GM19193 (cell line): ENCODE data around the gene UNC13D.

Experiments
- POLR2A ChIP-seq: IDR thresholded peaks from 4 replicates; pipeline ENCODE4 v1.6.1; 2011; ENCODE audit not compliant: insufficient read depth, insufficient read length; ENCODE audit errors: extremely low read depth

The UNC13D gene

DNA sequence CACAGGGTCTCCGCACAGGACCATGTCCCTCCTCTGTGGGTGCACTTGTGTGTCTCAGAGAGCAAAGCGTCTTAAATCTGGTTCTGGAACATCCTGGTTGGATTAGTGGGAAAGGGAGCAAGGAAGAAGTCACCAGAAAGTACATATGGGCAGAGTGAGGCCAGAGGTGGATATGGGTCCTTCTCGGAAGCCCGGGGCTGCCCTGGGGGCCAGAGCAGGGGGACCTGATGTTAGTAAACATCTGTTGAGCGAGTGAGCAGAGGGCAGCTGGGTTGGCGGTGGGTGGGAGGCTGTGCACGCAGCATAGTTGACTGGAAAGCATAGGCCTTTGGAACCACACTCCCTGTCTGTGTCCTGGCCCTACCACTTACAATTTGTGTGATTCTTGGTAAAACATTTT is 22.7 kb downstream of the UNC13D start:
- no peak for TF ChIP-seq POLR2A

DNA sequence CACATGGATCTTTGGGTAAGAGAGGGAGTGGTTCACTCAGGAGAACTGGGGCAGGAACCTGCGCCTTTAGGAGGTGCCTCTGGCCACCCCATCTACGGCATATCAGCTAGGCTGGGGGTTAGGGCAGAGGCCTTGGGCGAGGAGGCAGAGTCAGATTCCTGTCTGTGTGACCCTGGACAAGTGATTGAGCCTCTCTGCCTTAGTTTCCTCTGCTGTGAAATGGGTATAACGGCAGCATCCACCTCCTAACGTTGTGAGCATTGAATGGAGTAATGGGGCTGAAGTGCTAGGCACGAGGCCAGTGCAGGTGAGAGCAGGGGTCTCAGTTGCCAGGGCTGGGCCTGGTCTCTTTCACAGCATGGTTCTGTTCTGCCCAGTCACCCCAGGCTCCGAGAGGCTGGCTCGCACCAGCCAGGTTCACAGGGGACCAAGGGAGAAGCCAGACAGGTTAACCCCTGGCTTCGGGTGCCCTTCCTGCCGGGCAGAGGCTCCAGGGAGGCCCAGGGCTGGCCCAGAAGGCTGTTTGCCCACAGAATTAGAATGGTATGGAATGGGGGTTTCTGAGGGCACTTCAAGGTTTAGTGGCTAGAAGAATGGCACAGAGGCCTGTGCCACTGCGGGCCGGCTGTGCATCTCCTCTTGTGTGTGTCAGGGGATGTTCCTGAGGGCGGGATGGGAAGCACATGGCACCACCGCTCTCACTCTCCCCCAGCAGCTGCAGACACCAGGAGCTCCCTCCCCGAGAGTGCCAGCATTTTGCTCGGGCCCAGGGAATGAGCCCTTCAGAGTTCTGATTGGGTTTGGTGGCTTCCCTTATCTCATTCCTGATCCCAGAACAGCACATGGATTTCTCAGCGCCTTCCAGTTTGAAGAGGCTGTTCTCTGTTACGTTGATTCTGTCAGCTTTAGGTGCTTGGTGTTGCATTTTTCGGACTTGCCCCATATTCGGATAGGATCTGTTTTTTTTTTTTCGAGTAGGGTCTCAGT is 23.8 kb downstream of the UNC13D start:
- no peak for TF ChIP-seq POLR2A

DNA sequence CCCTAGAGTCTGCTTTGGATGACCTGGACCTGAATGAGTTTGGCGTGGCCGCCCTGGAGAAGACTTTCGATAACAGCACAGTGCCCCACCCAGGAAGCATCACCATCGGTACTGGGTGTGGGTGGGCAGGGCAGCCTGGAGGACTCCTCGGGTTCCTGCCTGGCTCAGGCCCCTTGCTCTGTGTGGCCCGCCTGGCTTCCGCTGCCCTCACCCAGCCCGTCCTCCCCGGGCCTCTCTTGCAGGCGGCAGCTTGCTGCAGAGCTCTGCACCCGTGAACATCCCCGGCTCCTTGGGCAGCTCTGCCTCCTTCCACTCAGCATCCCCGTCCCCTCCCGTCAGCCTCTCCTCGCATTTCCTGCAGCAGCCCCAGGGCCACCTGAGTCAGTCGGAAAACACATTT is 24.5 kb downstream of the UNC13D start:
- TF ChIP-seq POLR2A, result no peak

DNA sequence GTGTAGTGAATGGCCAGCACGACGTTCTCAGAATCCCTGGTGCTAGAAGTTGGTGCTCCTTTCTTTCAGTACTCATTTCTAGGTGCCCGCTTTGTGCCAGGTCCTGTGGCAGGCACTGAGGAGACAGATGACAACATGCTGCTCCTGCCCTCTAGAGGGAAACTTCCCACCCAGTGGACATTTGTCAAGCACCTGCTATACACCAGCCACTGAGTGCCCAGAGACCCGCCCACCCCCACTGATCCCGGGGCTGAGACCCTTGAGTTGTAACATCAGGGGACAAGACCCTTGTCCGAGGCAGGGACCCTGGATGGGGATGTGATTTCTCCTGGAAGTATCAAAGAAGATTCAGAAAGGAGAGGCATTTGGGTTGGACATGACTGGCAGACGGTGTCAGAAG is 25.1 kb downstream of the UNC13D start:
- no peak for TF ChIP-seq POLR2A

DNA sequence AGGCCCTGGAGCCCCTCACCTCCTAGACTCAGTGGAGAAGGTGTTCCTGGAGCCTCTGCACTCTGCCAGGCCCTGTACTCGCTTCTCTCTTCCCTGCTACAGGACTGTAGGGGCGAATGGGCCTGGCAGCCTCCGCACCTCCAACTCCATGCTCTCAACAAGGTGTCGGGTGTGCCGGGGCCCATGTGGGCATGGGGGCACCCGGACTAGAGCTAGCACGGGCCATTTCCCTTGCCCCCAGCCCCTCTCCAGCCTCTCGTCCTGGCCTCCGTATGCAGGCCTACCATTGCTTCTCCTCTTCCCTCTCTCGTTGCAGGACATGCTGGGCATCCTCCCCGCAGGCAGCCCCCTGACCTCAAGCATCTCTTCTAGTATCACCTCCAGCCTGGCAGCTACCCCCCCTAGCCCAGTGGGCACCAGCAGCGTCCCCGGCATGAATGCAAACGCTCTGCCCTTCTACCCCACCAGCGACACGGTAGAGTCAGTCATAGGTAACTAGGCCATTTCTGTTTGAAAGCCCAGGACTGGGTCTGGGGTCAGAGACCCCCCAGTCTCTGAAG is 25.8 kb downstream of the UNC13D start:
- TF ChIP-seq POLR2A, result no peak

DNA sequence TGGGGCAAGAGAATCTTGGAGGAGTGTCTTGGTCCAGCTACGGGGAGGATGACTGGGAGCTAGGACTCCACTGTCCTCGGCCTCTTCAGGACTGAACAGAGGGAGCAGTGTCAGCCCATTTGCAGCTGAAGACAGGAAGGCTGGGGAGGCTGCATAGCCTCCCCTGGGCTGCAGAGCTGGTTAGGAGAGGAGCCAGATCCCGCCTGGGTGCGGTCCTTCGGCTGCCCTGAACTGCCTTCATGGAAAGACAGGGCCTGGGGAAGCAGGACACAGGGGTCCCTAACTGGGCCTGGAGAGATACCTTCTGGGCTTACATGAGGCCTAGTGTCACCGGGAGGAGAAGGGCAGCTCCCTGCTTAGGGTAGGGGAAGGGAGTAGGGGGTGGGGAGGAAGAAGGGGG is 26.6 kb downstream of the UNC13D start:
- no peak for TF ChIP-seq POLR2A

DNA sequence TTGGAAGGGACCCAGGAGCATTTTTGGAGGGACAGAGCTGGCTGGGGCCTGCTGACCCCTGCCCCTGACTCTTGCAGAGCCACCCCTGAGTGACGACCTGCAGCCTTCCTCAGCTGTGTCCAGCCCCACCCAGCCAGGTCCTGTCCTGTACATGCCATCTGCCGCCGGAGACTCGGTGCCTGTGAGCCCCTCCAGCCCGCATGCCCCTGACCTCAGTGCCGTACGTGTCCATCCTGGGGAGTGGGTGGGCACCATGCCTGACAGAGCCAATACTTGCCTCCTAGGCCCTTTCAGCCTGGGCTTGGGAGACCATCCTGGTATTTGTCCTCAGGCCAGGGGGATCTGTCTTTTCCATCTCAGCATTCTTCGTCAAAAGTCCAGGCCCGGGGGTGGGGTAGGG is 27.5 kb downstream of the UNC13D start:
- no peak for TF ChIP-seq POLR2A

DNA sequence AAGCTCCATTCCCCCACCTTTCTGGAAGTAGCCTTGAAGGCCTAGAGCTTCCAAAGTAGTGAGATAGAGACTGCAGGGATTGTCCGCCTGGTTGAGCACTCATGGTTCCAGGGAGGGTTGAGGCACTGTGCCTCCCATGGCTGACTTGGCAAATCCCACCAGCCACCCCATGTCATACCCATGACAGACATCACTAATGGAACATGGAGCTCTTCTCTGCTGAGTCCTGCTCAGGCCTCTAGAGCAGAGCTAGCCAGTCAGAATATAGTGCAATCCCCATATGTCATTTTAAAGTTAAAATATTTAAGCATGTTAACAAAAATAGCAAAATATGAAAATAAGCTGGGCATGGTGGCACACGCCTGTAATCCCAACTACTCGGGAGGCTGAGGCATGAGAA is 28.8 kb downstream of the UNC13D start:
- no peak for TF ChIP-seq POLR2A

DNA sequence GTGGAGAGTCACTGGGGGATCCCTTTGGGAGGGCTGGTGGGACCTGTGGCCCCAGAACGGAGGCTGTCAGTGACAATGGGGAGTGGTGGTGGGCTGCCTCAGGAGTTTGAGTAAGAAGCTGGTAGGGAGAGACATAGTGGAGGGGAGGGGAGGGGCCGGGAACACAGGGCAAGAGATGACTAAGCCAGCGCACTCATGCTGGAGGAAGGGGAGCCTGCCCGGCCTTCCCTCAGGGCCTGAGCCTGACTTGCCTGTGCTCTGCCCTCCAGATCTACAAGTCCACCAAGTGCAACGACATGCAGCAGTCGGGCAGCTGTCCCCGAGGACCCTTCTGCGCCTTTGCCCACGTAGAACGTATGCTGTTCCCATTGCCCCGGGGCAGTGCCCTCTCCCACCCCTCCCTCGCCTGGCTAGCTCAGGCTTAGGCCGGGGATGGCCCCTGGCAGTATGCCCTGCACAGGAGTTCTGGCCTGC is 29.3 kb downstream of the UNC13D start:
- TF ChIP-seq POLR2A, result peak; percentile 28

DNA sequence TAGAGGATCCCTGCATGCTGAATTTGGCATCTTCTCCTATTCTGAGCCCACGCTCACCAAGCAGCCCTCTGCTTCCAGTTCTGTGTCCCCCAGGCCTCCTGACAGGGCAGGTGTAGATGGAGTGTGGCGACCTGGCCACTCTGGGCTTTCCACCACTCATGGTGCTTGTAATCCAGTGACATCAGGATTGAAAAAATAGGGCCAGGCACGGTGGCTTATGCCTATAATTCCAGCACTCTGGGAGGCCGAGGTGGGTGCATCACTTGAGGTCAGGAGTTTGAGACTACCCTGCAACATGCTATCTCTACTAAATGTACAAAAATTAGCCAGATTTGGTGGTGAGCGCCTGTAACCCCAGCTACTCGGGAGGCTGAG is 30.2 kb downstream of the UNC13D start:
- no peak for TF ChIP-seq POLR2A

DNA sequence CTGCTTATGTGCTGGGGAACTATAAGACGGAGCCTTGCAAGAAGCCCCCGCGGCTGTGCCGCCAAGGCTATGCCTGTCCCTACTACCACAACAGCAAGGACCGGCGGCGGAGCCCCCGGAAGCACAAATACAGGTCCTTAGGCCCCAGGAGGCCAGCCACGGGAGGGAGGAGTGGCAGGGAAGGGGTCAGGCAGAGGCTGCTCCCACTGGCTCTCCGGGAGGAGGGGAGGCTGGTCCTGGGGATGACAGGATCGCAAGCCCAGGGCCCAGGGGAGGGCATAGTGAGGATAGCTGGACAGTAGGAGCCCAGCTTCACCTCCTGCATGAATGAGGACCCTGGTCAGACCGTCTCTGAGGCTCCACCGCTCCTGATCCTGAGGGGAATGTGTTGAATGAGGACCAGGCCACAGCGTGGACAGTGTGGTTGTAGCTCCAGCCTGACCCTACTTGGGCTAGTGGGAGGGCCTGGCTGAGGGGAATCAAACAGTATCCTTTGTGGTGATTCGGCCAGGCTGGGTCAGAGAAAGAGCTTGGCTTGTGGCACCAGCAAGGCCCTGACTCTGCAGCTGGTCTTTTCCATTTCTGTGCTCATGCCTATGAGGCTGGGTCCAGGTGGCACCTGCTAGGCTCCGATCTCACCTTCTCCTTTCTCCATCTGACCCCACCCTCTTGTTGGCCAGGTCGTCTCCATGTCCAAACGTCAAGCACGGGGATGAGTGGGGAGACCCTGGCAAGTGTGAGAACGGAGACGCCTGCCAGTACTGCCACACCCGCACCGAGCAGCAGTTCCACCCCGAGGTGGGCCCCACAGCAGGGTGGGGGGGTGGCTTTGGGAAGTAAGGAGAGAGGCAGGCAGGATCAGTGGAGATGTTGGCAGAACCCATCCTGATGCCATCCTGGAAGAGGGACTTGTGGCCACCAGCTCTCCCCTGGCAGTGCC is 30.9 kb downstream of the UNC13D start:
- TF ChIP-seq POLR2A, result no peak

DNA sequence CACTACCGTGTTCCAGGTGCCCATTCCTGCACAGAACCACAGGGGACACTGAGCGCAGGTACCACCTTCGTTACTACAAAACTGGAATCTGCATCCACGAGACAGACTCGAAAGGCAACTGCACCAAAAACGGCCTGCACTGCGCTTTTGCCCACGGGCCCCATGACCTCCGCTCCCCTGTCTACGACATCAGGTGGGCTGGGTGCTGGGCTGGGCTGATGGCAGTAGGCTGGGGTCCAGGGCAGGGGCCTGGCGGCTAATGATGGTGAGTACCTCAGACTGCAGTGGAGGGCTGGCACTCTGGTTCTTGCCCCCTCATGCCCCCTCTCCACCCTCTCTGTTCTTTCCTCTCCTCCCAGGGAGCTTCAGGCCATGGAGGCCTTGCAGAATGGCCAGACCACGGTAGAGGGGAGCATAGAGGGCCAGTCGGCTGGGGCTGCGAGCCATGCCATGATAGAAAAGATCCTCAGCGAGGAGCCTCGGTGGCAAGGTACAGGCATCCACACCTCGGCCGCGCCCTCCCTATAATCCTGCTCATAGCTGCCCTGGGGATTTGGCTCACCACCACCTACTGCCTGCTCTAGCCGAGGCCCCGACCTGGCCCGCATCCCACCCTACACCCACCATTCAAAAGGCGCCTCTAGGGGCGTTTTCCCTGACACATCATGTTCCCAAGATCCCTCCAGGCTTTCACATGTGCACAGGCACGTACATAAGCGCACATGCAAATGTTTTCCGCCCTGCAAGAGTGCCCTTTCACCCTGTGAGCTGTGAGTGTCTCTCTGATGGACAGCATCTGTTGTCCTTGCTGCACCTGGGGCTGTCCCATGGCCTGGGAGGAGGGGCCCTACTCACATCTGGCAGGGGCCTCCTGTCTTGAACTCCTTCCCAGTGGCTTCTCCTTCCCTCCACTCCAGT is 31.8 kb downstream of the UNC13D start:
- TF ChIP-seq POLR2A, result no peak

DNA sequence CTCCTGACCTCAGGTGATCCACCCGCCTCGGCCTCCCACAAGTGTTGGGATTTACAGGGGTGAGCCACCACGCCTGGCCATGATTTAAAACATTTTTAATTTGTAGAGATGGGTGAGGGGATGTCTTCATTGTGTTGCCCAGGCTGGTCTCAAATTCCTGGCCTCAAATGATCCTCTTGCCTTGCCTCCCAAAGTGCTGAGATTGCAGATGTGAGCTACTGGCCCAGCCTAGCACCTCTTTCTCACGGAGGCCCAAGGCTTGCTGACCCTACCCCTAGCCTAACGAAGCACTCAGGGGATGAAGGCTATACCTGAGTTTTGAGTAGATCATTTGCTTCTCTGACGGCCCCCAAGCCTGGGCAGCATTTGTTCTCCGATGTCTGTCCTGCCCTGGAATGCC is 33.0 kb downstream of the UNC13D start:
- no peak for TF ChIP-seq POLR2A

DNA sequence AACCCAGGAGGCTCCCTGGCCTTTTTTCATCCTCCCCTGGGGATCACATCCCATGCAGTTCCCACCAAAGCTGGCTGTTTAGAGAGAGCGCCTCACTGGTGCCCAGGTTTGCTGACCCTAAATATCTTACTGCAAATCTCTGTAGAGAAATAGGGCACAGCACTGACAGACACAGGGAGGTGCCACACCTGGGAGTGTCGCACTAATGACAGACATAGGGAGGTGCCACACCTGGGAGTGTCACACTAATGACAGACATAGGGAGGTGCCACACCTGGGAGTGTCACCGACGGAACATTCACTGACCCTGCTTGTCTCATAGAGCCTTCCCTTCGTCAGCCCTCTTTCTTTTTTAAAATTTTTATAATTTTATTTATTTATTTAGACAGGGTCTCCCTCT is 34.0 kb downstream of the UNC13D start:
- no peak for TF ChIP-seq POLR2A
